ENCODE results near the gene CHERP.
A peak's percentile ranks its signal among the peaks of the same experiment; 100 is the strongest.
"Not testable (repeated sequence)": the region's sequence is repeated elsewhere in the genome, so short reads cannot be mapped to it uniquely, and the experiment has no call there.

The CHERP gene

GRCh38 chr19:16520074-16520973 is 21.9 kb downstream of the CHERP start:
- DNase-seq (ENCODE audit: low read depth) = no peak

GRCh38 chr19:16519230-16519687 is 23.0 kb downstream of the CHERP start:
- DNase-seq (ENCODE audit: low read depth) = no peak

- DNase-seq (ENCODE audit: low read depth) = no peak
Observed at GRCh38 chr19:16518483-16519229, 23.6 kb downstream of the CHERP start.

GRCh38 chr19:16518061-16518460 is 24.2 kb downstream of the CHERP start:
- no peak for DNase-seq (ENCODE audit: low read depth)

- no peak for DNase-seq (ENCODE audit: low read depth)
Observed at GRCh38 chr19:16516923-16517610, 25.2 kb downstream of the CHERP start.

- DNase-seq (ENCODE audit: low read depth) = no peak
Observed at GRCh38 chr19:16516381-16516780, 25.9 kb downstream of the CHERP start.

- no peak for DNase-seq (ENCODE audit: low read depth)
Observed at GRCh38 chr19:16514383-16515019, 27.7 kb downstream of the CHERP start.

GRCh38 chr19:16512611-16513010 is 29.6 kb downstream of the CHERP start:
- not testable (repeated sequence) for DNase-seq (ENCODE audit: low read depth)

GRCh38 chr19:16509141-16510061 is 32.8 kb downstream of the CHERP start:
- DNase-seq (ENCODE audit: low read depth) = no peak

GRCh38 chr19:16508546-16508945 is 33.7 kb downstream of the CHERP start:
- DNase-seq (ENCODE audit: low read depth) = no peak

GRCh38 chr19:16506961-16507360 is 35.3 kb downstream of the CHERP start:
- DNase-seq (ENCODE audit: low read depth) = no peak

- not testable (repeated sequence) for DNase-seq (ENCODE audit: low read depth)
Observed at GRCh38 chr19:16506161-16506560, 36.1 kb downstream of the CHERP start.

GRCh38 chr19:16504271-16504670 is 38.0 kb downstream of the CHERP start:
- DNase-seq (ENCODE audit: low read depth) = no peak

- no peak for DNase-seq (ENCODE audit: low read depth)
Observed at GRCh38 chr19:16497837-16498236, 44.4 kb downstream of the CHERP start.

GRCh38 chr19:16497042-16497441 is 45.2 kb downstream of the CHERP start:
- no peak for DNase-seq (ENCODE audit: low read depth)

- DNase-seq (ENCODE audit: low read depth) = no peak
Observed at GRCh38 chr19:16496613-16496983, 45.6 kb downstream of the CHERP start.

GRCh38 chr19:16495982-16496612 is 46.1 kb downstream of the CHERP start, which contains the start of the genes C19orf44 and CALR3:
C19orf44 (plus strand) TSS chr19:16496394; CDS start chr19:16500793, 4,399 bp downstream.
CALR3 (minus strand) TSS chr19:16496167; CDS start chr19:16496129, 38 bp downstream.
- peak; percentile 95 for DNase-seq (ENCODE audit: low read depth)

- DNase-seq (ENCODE audit: low read depth) = not testable (repeated sequence)
Observed at GRCh38 chr19:16486476-16486875, 55.8 kb downstream of the CHERP start.

- DNase-seq (ENCODE audit: low read depth) = no peak
Observed at GRCh38 chr19:16482745-16483144, 59.5 kb downstream of the CHERP start.

- DNase-seq (ENCODE audit: low read depth) = no peak
Observed at GRCh38 chr19:16477311-16477710, 64.9 kb downstream of the CHERP start.
